NCI-H446 (cell line): Measurements from ENCODE around the gene CFAP299.

Experiments used
- DNase-seq, 2 experiments: peaks; one replicate each; lab custom pipeline; 2025; lab: John Stamatoyannopoulos, UW

Gene CFAP299

GRCh38 chr4:80839792-80840191 is 504.3 kb downstream of the CFAP299 start:
- DNase-seq = no peak

- no peak for DNase-seq
These were observed 504.9 kb downstream of the CFAP299 start for GRCh38 chr4:80840396-80840795.

GRCh38 chr4:80841587-80842281 is 506.2 kb downstream of the CFAP299 start:
- DNase-seq = no peak

GRCh38 chr4:80846210-80846609 is 510.7 kb downstream of the CFAP299 start:
- DNase-seq = no peak

- DNase-seq = no peak
These were observed 516.5 kb downstream of the CFAP299 start for GRCh38 chr4:80852061-80852460.

GRCh38 chr4:80873571-80873970 is 538.0 kb downstream of the CFAP299 start:
- DNase-seq = no peak

GRCh38 chr4:80874979-80875378 is 539.4 kb downstream of the CFAP299 start:
- no peak for DNase-seq

GRCh38 chr4:80875642-80876041 is 540.1 kb downstream of the CFAP299 start:
- no peak for DNase-seq

- no peak for DNase-seq
These were observed 541.3 kb downstream of the CFAP299 start for GRCh38 chr4:80876810-80877209.

- no peak for DNase-seq
These were observed 542.7 kb downstream of the CFAP299 start for GRCh38 chr4:80878218-80878617.

- DNase-seq = no peak
These were observed 562.2 kb downstream of the CFAP299 start for GRCh38 chr4:80897537-80898303.

- no peak for DNase-seq
These were observed 565.4 kb downstream of the CFAP299 start for GRCh38 chr4:80900908-80901307.

GRCh38 chr4:80903020-80903419 is 567.5 kb downstream of the CFAP299 start:
- DNase-seq = no peak

GRCh38 chr4:80909938-80910337 is 574.4 kb downstream of the CFAP299 start:
- no peak for DNase-seq

GRCh38 chr4:80911458-80911857 is 575.9 kb downstream of the CFAP299 start:
- DNase-seq = no peak

- no peak for DNase-seq
These were observed 576.8 kb downstream of the CFAP299 start for GRCh38 chr4:80912350-80912749.

GRCh38 chr4:80913381-80913780 is 577.9 kb downstream of the CFAP299 start:
- no peak for DNase-seq

GRCh38 chr4:80916770-80917169 is 581.2 kb downstream of the CFAP299 start:
- DNase-seq = no peak

GRCh38 chr4:80918004-80918403 is 582.5 kb downstream of the CFAP299 start:
- no peak for DNase-seq

- no peak for DNase-seq
These were observed 585.9 kb downstream of the CFAP299 start for GRCh38 chr4:80921441-80921840.

GRCh38 chr4:80922941-80923340 is 587.4 kb downstream of the CFAP299 start:
- no peak for DNase-seq

GRCh38 chr4:80925293-80925692 is 589.8 kb downstream of the CFAP299 start:
- no peak for DNase-seq

- DNase-seq = no peak
These were observed 590.9 kb downstream of the CFAP299 start for GRCh38 chr4:80926446-80926845.

GRCh38 chr4:80926891-80927290 is 591.4 kb downstream of the CFAP299 start:
- DNase-seq = no peak
